ENCODE results near the gene GPBP1L1. TPM values are rescaled to one million over a fixed set of nuclear protein-coding genes. Genes with fewer than 3 reads are reported as not detected.

GPBP1L1 gene
- total and polyA plus RNA-seq, 9 of the 15 experiments (the other 6 are each of a cell fraction or from before 2014, with no cell fraction given): 86.0 to 216 (median 138) TPM

- DNase-seq (ENCODE audit: extremely low read depth in 1 of 4, low spot score in 3 of 4) (no peak), ATAC-seq (no peak), FAIRE-seq (no peak)
- no peak overlapping the region for H2AFZ ChIP-seq (ENCODE audit: low read depth, low read length)
- 91% methylated on average over 2 of the region's 2 CpGs for WGBS (ENCODE audit: insufficient coverage, low coverage, missing lambda C conversion rate)
- no peaks in the 10 kb centered on the region for H3K27me3 ChIP-seq (ENCODE audit: control insufficient read depth in 2 of 2, insufficient read depth in 2 of 2, low read length in 2 of 2)
- H3K9ac ChIP-seq (ENCODE audit: insufficient read depth in 1 of 2, low read depth in 2 of 2, low read length in 2 of 2): no peak overlapping the region
- no peak overlapping the region for H3K27ac ChIP-seq (ENCODE audit: extremely low read depth, low read depth, low read length)
- no peak overlapping the region for H3K4me2 ChIP-seq (ENCODE audit: insufficient read depth, low read length)
- H3K4me1 ChIP-seq (replicated peaks in 1 of 2; ENCODE audit: control insufficient read depth in 2 of 2, insufficient read depth in 2 of 2, low read length in 2 of 2): 0 out of 5 replicates have a peak, but pooled peaks cover 2 to 3% of the 10 kb centered on the region in 2 experiments
- in situ Hi-C loops (cut with MboI): no loop called here
- H3K36me3 ChIP-seq (ENCODE audit: control insufficient read depth, insufficient read depth, low read length): peaks cover 32% of the 10 kb centered on the region; the same call in 1 of the 3 replicates
- peaks cover 99% of the 10 kb centered on the region for H3K79me2 ChIP-seq (ENCODE audit: control insufficient read depth, insufficient read depth, low read length)
- no peak overlapping the region for H3K4me3 ChIP-seq
- H4K20me1 ChIP-seq (replicated peaks; ENCODE audit: control insufficient read depth, insufficient read depth, low read length): peaks cover 11% of the 10 kb centered on the region
- intact Hi-C loops (cut with micrococcal nuclease): no loop called here
- BruUV-seq (replicated peaks): no TSS peak
- POLR2A ChIA-PET: interaction anchor here (0.8 to 1.2 kb wide), 5 partner anchors 9 to 19 kb away, joined by 3 read pairs; no protein-coding TSS in a partner anchor
- H3K9me3 ChIP-seq (replicated peaks; ENCODE audit: control insufficient read depth, insufficient read depth, low read depth, low read length): no peaks in the 10 kb centered on the region
- no peaks in the 10 kb centered on the region for H3K9me1 ChIP-seq (ENCODE audit: control insufficient read depth, insufficient read depth, low read length)
- CTCF ChIA-PET (ENCODE audit: low intra/inter-chr PET ratio): no interaction called here
- TF ChIP-seq TCF15 (CRISPR knock-in tag; IDR thresholded peaks at IDR 0.05): no peak
- TF ChIP-seq ZFP91 (CRISPR knock-in tag; IDR thresholded peaks at IDR 0.05): no peak
- no peak for TF ChIP-seq MCM3 (IDR thresholded peaks at IDR 0.05)
- no peak for TF ChIP-seq MXI1 (IDR thresholded peaks at IDR 0.05; ENCODE audit: low read depth, low read length)
- no peak for TF ChIP-seq SIRT6 (IDR thresholded peaks at IDR 0.05; ENCODE audit: low read depth, low read length)
- no peak for TF ChIP-seq CREB3 (tag; conservative IDR thresholded peaks at IDR 0.05; ENCODE audit: low read depth)
- TF ChIP-seq EZH2 (IDR thresholded peaks at IDR 0.05; ENCODE audit: borderline replicate concordance, low read depth, low read length): no peak
- TF ChIP-seq HIVEP1 (CRISPR knock-in tag; IDR thresholded peaks at IDR 0.05): no peak
- no peak for TF ChIP-seq EWSR1 (IDR thresholded peaks at IDR 0.05; ENCODE audit: borderline replicate concordance, low read depth, partially characterized antibody)
- TF ChIP-seq DIDO1 (tag; IDR thresholded peaks at IDR 0.05; ENCODE audit: low read depth): no peak
- no peak for TF ChIP-seq RFX1 (IDR thresholded peaks at IDR 0.05)
- TF ChIP-seq TFE3 (CRISPR knock-in tag; IDR thresholded peaks at IDR 0.05): no peak
- TF ChIP-seq MXD1 (CRISPR knock-in tag; IDR thresholded peaks at IDR 0.05; ENCODE audit: borderline replicate concordance, poor library complexity, severe bottlenecking): no peak
- no peak for TF ChIP-seq ZNF589 (CRISPR knock-in tag; IDR thresholded peaks at IDR 0.05; ENCODE audit: low read depth)
- TF ChIP-seq ZNF830 (CRISPR knock-in tag; IDR thresholded peaks at IDR 0.05): no peak
- no peak for TF ChIP-seq DNMT1 (IDR thresholded peaks at IDR 0.05)
- no peak for TF ChIP-seq CGGBP1 (CRISPR knock-in tag; IDR thresholded peaks at IDR 0.05)
- no peak for TF ChIP-seq ELF1 (tag; IDR thresholded peaks at IDR 0.05)
- TF ChIP-seq TCF3 (CRISPR knock-in tag; IDR thresholded peaks at IDR 0.05): no peak
Measured at GRCh38 chr1:45666836-45667235, 19.5 kb downstream of the GPBP1L1 start.

All from K562 (cell line).